Tibial artery (tissue), 4 donors: Measurements from ENCODE around the gene TNNC1.

ENCODE experiments used
- DNase-seq, 2 donors: peaks; one replicate each; pipeline ENCODE4 v3.0.0-alpha.2; 2019
- H3K27ac ChIP-seq, 2 donors: fragments of 200-600 bp; sonication (generic) in 1 of 2; 1 replicate in 1 of 2; 2 replicates in 1 of 2; pipeline ENCODE4 v1.5.1; 2018 to 2019; ENCODE audit warnings: mild to moderate bottlenecking in 1 of 2
- H3K27me3 ChIP-seq, 2 donors: fragments of 200-600 bp; sonication (generic) in 1 of 2; one replicate each; pipeline versions ENCODE4 v1.5.1 to v1.6.0; 2016 to 2019
- H3K36me3 ChIP-seq, 3 donors: fragments of 200-600 bp; sonication (generic) in 2 of 3; one replicate each; pipeline ENCODE4 v1.5.1; 2016 to 2019; ENCODE audit warnings: mild to moderate bottlenecking in 2 of 3
- H3K4me1 ChIP-seq, 4 donors: fragments of 200-600 bp; sonication (generic) in 2 of 4; 1 replicate in 3 of 4; 2 replicates in 1 of 4; pipeline ENCODE4 v1.5.1; 2016 to 2019
- H3K4me3 ChIP-seq, 2 donors: fragments of 200-600 bp; sonication (generic) in 1 of 2; 1 replicate in 1 of 2; 2 replicates in 1 of 2; pipeline ENCODE4 v1.5.1; 2018 to 2019; ENCODE audit warnings: mild to moderate bottlenecking in 2 of 2
- H3K9me3 ChIP-seq, 3 donors: fragments of 200-600 bp; sonication (generic) in 1 of 3; one replicate each; pipeline ENCODE4 v1.5.1; 2016 to 2019
- CTCF ChIP-seq, 2 experiments: fragments of 200-600 bp in 1 of 2; fragments of 450-650 bp in 1 of 2; IDR thresholded peaks; one replicate each; pipeline ENCODE4 v1.5.1; 2017 to 2019; ENCODE audit warnings: antibody characterized with exemption in 2 of 2, mild to moderate bottlenecking in 1 of 2, moderate library complexity in 1 of 2
- intact Hi-C: fragments of 100-400 bp; cut with DNase I; formaldehyde crosslinking; loops from one replicate; pipeline ENCODE4 v1.15.0; 2023; ENCODE audit warnings: low total_unique reads

Gene TNNC1

GRCh38 chr3:52438579-52439425 lies 15.0 kb downstream of the TNNC1 start:
- peak in 1 of 2 donors; percentile 55 for DNase-seq
- intact Hi-C loops = no loop called here

GRCh38 chr3:52438104-52438376 lies 15.8 kb downstream of the TNNC1 start:
- H3K9me3 ChIP-seq = no peaks in the 10 kb centered on the region
- no peak overlapping the region for H3K4me3 ChIP-seq
- no peak for TF ChIP-seq CTCF (IDR thresholded peaks at IDR 0.05)
- no peak for DNase-seq
- H3K27me3 ChIP-seq = no peaks in the 10 kb centered on the region
- no peak overlapping the region for H3K27ac ChIP-seq
- intact Hi-C loops = no loop called here
- no peaks in the 10 kb centered on the region for H3K36me3 ChIP-seq
- H3K4me1 ChIP-seq = peaks cover 0 to 16% (median 0%) of the 10 kb centered on the region in 4 donors

More at GRCh38 chr3:52438579-52439425, 15.0 kb downstream of the TNNC1 start:
- Histone ChIP-seq H3K4me1 (peaks cover 0 to 11% (median 0%) of the 10 kb centered on the region in 4 donors), H3K4me3 (no peak overlapping the region), H3K9me3 (no peaks in the 10 kb centered on the region), H3K27me3 (no peaks in the 10 kb centered on the region), H3K36me3 (no peaks in the 10 kb centered on the region), H3K27ac (no peak overlapping the region)
- TF ChIP-seq CTCF (IDR thresholded peaks at IDR 0.05) = no peak

- no peak overlapping the region for H3K27ac ChIP-seq
- intact Hi-C loops = no loop called here
Observed at GRCh38 chr3:52437326-52438103, 16.3 kb downstream of the TNNC1 start.

DNA sequence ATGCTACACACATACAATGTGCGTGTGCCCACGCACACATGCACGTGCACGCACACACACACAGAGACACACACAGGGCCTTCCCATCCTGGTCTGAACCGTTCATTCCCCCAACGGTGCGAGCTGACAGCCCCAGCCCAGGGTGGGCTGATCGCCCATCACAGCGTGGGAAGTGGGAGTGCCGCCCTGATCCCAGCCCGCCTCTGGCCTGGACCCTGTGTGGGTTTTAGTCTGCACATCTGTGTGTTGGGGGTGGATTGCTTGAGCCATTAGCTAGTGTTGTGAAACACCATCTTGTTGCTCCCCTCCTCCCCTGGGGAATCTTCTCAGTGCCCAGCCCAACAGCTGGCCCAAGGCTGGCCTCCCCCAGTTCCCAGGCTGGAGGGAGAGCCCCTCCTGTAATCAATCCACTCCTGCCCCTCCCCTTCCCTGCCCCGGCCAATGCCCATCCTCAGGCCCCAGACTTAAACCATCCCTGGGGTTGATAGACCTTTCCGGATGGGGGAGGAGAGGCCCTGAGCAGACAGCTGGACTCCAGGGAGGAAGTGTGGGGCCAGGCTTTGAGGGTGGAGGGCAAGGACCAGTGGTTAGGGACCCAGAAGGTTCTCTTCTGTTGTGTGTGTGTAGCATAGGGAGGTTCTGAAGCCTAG lies 17.2 kb downstream of the TNNC1 start:
- peaks cover 0 to 24% (median 0%) of the 10 kb centered on the region in 4 donors for H3K4me1 ChIP-seq
- TF ChIP-seq CTCF (IDR thresholded peaks at IDR 0.05) = no peak
- DNase-seq = peak in 1 of 2 donors; percentile 51
- H3K4me3 ChIP-seq = no peak overlapping the region
- no peaks in the 10 kb centered on the region for H3K27me3 ChIP-seq
- no peaks in the 10 kb centered on the region for H3K9me3 ChIP-seq
- no peak overlapping the region for H3K27ac ChIP-seq
- intact Hi-C loops = no loop called here
- no peaks in the 10 kb centered on the region for H3K36me3 ChIP-seq

More at GRCh38 chr3:52437326-52438103, 16.3 kb downstream of the TNNC1 start:
- H3K4me3 ChIP-seq = no peak overlapping the region
- no peaks in the 10 kb centered on the region for H3K9me3 ChIP-seq
- no peak for TF ChIP-seq CTCF (IDR thresholded peaks at IDR 0.05)
- peaks cover 0 to 18% (median 0%) of the 10 kb centered on the region in 4 donors for H3K4me1 ChIP-seq
- H3K36me3 ChIP-seq = no peaks in the 10 kb centered on the region
- peak in 1 of 2 donors; percentile 63 for DNase-seq
- H3K27me3 ChIP-seq = no peaks in the 10 kb centered on the region

GRCh38 chr3:52435246-52436101 lies 18.4 kb downstream of the TNNC1 start:
- Histone ChIP-seq H3K9me3 (no peaks in the 10 kb centered on the region), H3K4me1 (peaks cover 0 to 24% (median 0%) of the 10 kb centered on the region in 4 donors), H3K4me3 (no peak overlapping the region), H3K36me3 (no peaks in the 10 kb centered on the region), H3K27ac (no peak overlapping the region), H3K27me3 (no peaks in the 10 kb centered on the region)
- DNase-seq = peak in 1 of 2 donors; percentile 58
- intact Hi-C loops = no loop called here
- no peak for TF ChIP-seq CTCF (IDR thresholded peaks at IDR 0.05)
